Suprapubic skin (tissue), 4 donors: ENCODE measurements around the gene ABHD16A. TPM values are rescaled to one million over a fixed set of nuclear protein-coding genes. Genes with fewer than 3 reads are reported as not detected.

Source experiments
- DNase-seq, 2 donors: peaks; one replicate each; pipeline ENCODE4 v3.0.0-alpha.2; 2019; ENCODE audit warnings: low spot score in 2 of 2
- H3K27ac ChIP-seq: fragments of 200-600 bp; sonication (generic); one replicate; pipeline ENCODE4 v1.5.1; 2019
- H3K27me3 ChIP-seq: fragments of 200-600 bp; sonication (generic); one replicate; pipeline ENCODE4 v1.5.1; 2019
- H3K36me3 ChIP-seq: fragments of 200-600 bp; sonication (generic); one replicate; pipeline ENCODE4 v1.5.1; 2019
- H3K4me1 ChIP-seq: fragments of 200-600 bp; sonication (generic); one replicate; pipeline ENCODE4 v1.5.1; 2019
- H3K4me3 ChIP-seq: fragments of 200-600 bp; sonication (generic); one replicate; pipeline ENCODE4 v1.5.1; 2019; ENCODE audit warnings: mild to moderate bottlenecking
- H3K9me3 ChIP-seq: fragments of 200-600 bp; sonication (generic); one replicate; pipeline ENCODE4 v1.5.1; 2019
- CTCF ChIP-seq, 2 donors: fragments of 200-600 bp in 1 of 2; fragments of 450-650 bp in 1 of 2; sonication (generic) in 1 of 2; IDR thresholded peaks; one replicate each; pipeline ENCODE4 v1.5.1; 2016 to 2019; ENCODE audit warnings: antibody characterized with exemption in 2 of 2, mild to moderate bottlenecking in 1 of 2, moderate library complexity in 1 of 2
- EP300 ChIP-seq: sonication (generic); formaldehyde crosslinking; IDR thresholded peaks from one replicate; pipeline ENCODE4 v1.6.1; 2017; ENCODE audit warnings: antibody characterized with exemption
- POLR2A ChIP-seq, 2 donors: fragments of 450-650 bp; IDR thresholded peaks; one replicate each; pipeline ENCODE4 v1.6.1; 2017; ENCODE audit warnings: antibody characterized with exemption in 2 of 2, mild to moderate bottlenecking in 2 of 2, moderate library complexity in 2 of 2
- POLR2AphosphoS5 ChIP-seq, 3 donors: sonication (generic); formaldehyde crosslinking; IDR thresholded peaks; one replicate each; pipeline ENCODE4 v1.6.1; 2017; ENCODE audit warnings: antibody characterized with exemption in 3 of 3
- WGBS: methylation state at CpG from one replicate; pipeline ENCODE4 v1.1.5; 2018; 5-methylcytosine and 5-hydroxymethylcytosine counted together
- total RNA-seq, 4 donors: library from RNA; depleted of rRNA; stranded (reverse); fragments of >200 nt; gene quantifications; one replicate each; pipeline ENCODE4 v1.1.0, GENCODE V29; 2016

Gene ABHD16A
- total RNA-seq, 4 donors from 2014 or later = 49.4 to 68.2 (median 57.3) TPM

- Histone ChIP-seq H3K27me3 (no peaks in the 10 kb centered on the region), H3K9me3 (no peaks in the 10 kb centered on the region), H3K4me3 (peak overlapping the region; percentile 69), H3K36me3 (peaks cover 20% of the 10 kb centered on the region), H3K27ac (peak overlapping the region; percentile 96), H3K4me1 (peaks cover 20% of the 10 kb centered on the region)
- no peak for TF ChIP-seq POLR2AphosphoS5 (IDR thresholded peaks at IDR 0.05)
- TF ChIP-seq POLR2A (IDR thresholded peaks at IDR 0.05) = no peak
- TF ChIP-seq CTCF (IDR thresholded peaks at IDR 0.05) = no peak
- no peak for TF ChIP-seq EP300
- no peak for DNase-seq
- WGBS = 21% methylated on average over 7 of the region's 7 CpGs
These were observed 1.3 kb downstream of the ABHD16A start for GRCh38 chr6:31701666-31702404.

- TF ChIP-seq POLR2A (IDR thresholded peaks at IDR 0.05) (no peak), EP300 (no peak), POLR2AphosphoS5 (IDR thresholded peaks at IDR 0.05) (no peak), CTCF (IDR thresholded peaks at IDR 0.05) (no peak)
- Histone ChIP-seq H3K27ac (no peak overlapping the region), H3K27me3 (no peaks in the 10 kb centered on the region), H3K4me1 (peaks cover 20% of the 10 kb centered on the region), H3K4me3 (peak overlapping the region; percentile 69), H3K36me3 (peaks cover 30% of the 10 kb centered on the region), H3K9me3 (no peaks in the 10 kb centered on the region)
- DNase-seq = no peak
- 86% methylated on average over 5 of the region's 5 CpGs for WGBS
These were observed 2.3 kb downstream of the ABHD16A start for GRCh38 chr6:31700740-31701401.

- DNase-seq = no peak
- Histone ChIP-seq H3K27ac (no peak overlapping the region), H3K4me1 (peaks cover 15% of the 10 kb centered on the region), H3K36me3 (peaks cover 62% of the 10 kb centered on the region), H3K9me3 (no peaks in the 10 kb centered on the region), H3K4me3 (no peak overlapping the region), H3K27me3 (no peaks in the 10 kb centered on the region)
- TF ChIP-seq POLR2A (IDR thresholded peaks at IDR 0.05) (no peak), EP300 (no peak), CTCF (IDR thresholded peaks at IDR 0.05) (no peak), POLR2AphosphoS5 (IDR thresholded peaks at IDR 0.05) (no peak)
- WGBS = 28% methylated on average over 3 of the region's 3 CpGs
These were observed 5.6 kb downstream of the ABHD16A start for GRCh38 chr6:31697555-31697954.

GRCh38 chr6:31693535-31693934, 9.6 kb downstream of the ABHD16A start:
- peaks cover 91% of the 10 kb centered on the region for H3K36me3 ChIP-seq
- no peaks in the 10 kb centered on the region for H3K4me1 ChIP-seq
- H3K27ac ChIP-seq = no peak overlapping the region
- no peak for DNase-seq
- TF ChIP-seq POLR2AphosphoS5 (IDR thresholded peaks at IDR 0.05) = no peak
- no peak for TF ChIP-seq EP300
- no peak for TF ChIP-seq CTCF (IDR thresholded peaks at IDR 0.05)
- TF ChIP-seq POLR2A (IDR thresholded peaks at IDR 0.05) = no peak
- no peaks in the 10 kb centered on the region for H3K27me3 ChIP-seq
- H3K4me3 ChIP-seq = no peak overlapping the region
- no peaks in the 10 kb centered on the region for H3K9me3 ChIP-seq
- 87% methylated on average over 5 of the region's 6 CpGs for WGBS

- no peak overlapping the region for H3K4me3 ChIP-seq
- no peak overlapping the region for H3K27ac ChIP-seq
- 91% methylated on average over 9 of the region's 9 CpGs for WGBS
- H3K36me3 ChIP-seq = peaks cover 97% of the 10 kb centered on the region
- TF ChIP-seq POLR2AphosphoS5 (IDR thresholded peaks at IDR 0.05) (no peak), EP300 (no peak), CTCF (IDR thresholded peaks at IDR 0.05) (no peak), POLR2A (IDR thresholded peaks at IDR 0.05) (no peak)
- no peaks in the 10 kb centered on the region for H3K9me3 ChIP-seq
- H3K4me1 ChIP-seq = no peaks in the 10 kb centered on the region
- H3K27me3 ChIP-seq = no peaks in the 10 kb centered on the region
- DNase-seq = no peak
These were observed 10.2 kb downstream of the ABHD16A start for GRCh38 chr6:31692886-31693285.
